ENCODE measurements around the gene NOC4L. TPM values are rescaled to one million over a fixed set of nuclear protein-coding genes. Genes with fewer than 3 reads are reported as not detected.

NOC4L gene
- total and polyA plus RNA-seq, 2 of the 4 experiments (the other 2 are of a cell fraction): 5.2 to 13.4 TPM

DNA sequence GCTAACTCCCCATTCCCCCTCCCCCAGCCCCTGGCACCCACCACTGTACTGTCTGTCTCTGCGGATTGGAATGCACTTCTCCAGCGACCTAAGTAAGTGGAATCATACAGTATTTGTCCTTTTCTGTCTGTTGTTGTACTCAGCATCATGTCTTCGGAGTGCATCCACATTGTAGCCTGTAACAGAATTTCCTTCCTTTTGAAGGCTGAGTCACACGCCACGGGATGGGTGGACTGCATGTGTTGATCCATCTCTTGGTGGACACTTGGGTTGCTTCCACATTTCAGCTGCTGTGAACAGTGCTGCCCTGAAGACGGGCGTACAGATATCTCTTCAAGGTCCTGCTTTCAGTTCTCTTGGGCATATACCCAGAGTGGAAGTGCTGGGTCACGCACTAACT is 34.5 kb upstream of the NOC4L start:
- ATAC-seq (ENCODE audit: low read depth) (no peak), DNase-seq (peak; percentile 24)
- H3K9ac ChIP-seq (ENCODE audit: low read depth, low read length): no peak overlapping the region
- no peak overlapping the region for H3K56ac ChIP-seq (ENCODE audit: extremely low read depth, insufficient read depth, low read length)
- no peaks in the 10 kb centered on the region for H3K27me3 ChIP-seq (ENCODE audit: control insufficient read depth, insufficient read depth, low read length)
- H2BK20ac ChIP-seq (ENCODE audit: low read depth, low read length): no peak overlapping the region
- WGBS, 2 experiments (ENCODE audit: extremely low coverage in 2 of 2, insufficient read length in 1 of 2): 95% methylated on average over 4 of the region's 8 CpGs; no CpG with 5 or more reads in 1 of the 2 experiments
- dilution Hi-C loops (cut with HindIII; ENCODE audit: low sequenced_read_pairs, unreplicated experiment): no loop called here
- no peak overlapping the region for H3K23ac ChIP-seq (ENCODE audit: low read depth, low read length)
- H2BK5ac ChIP-seq (ENCODE audit: low read depth, low read length, poor library complexity, severe bottlenecking): no peak overlapping the region
- H4K20me1 ChIP-seq (ENCODE audit: insufficient read depth, low read length): no peaks in the 10 kb centered on the region; the same call in 1 of the 2 replicates
- H3K79me1 ChIP-seq (ENCODE audit: low read depth in 1 of 2, low read length in 2 of 2): peaks cover 4 to 5% of the 10 kb centered on the region in 2 experiments; a peak in 3 of 4 replicates
- peaks cover 2% of the 10 kb centered on the region; the same call in 1 of the 2 replicates for H3K4me1 ChIP-seq (ENCODE audit: control insufficient read depth, insufficient read depth, low read length)
- H4K91ac ChIP-seq (ENCODE audit: insufficient read depth, low read depth, low read length): no peak overlapping the region
- in situ Hi-C loops (cut with MboI; ENCODE audit: low sequenced_read_pairs): no loop called here
- H4K5ac ChIP-seq (ENCODE audit: low read depth, low read length): no peak overlapping the region
- POLR2A ChIA-PET (ENCODE audit: unreplicated experiment): no interaction called here
- no peak overlapping the region for H3K27ac ChIP-seq (ENCODE audit: insufficient read depth, low read length)
- H3K4me2 ChIP-seq (ENCODE audit: low read depth, low read length): no peak overlapping the region
- TF ChIP-seq NFE2L2 (IDR thresholded peaks at IDR 0.05; ENCODE audit: low read depth, low read length): no peak
- TF ChIP-seq MAZ (IDR thresholded peaks at IDR 0.05; ENCODE audit: borderline replicate concordance, low read depth, low read length): no peak
- no peak overlapping the region for H2BK120ac ChIP-seq (ENCODE audit: low read depth, low read length)
- H4K8ac ChIP-seq (ENCODE audit: low read depth in 2 of 2, low read length in 2 of 2): no peak overlapping the region
- no peaks in the 10 kb centered on the region for H3K9me1 ChIP-seq (ENCODE audit: insufficient read depth, low read length)
- H2BK15ac ChIP-seq (ENCODE audit: low read depth, low read length): no peak overlapping the region
- H2AFZ ChIP-seq (replicated peaks; ENCODE audit: low read length, poor library complexity): no peak overlapping the region
- H3K4me3 ChIP-seq (ENCODE audit: insufficient read depth, low read depth, low read length): no peak overlapping the region
- no peak overlapping the region for H3K18ac ChIP-seq (ENCODE audit: low read depth, low read length)
- CTCF ChIA-PET: no interaction called here
- H2AK5ac ChIP-seq (ENCODE audit: low read depth, low read length): no peak overlapping the region
- peaks cover 27% of the 10 kb centered on the region for H3K36me3 ChIP-seq (ENCODE audit: control insufficient read depth, insufficient read depth, low read length)
- H3K14ac ChIP-seq (replicated peaks; ENCODE audit: low read depth, low read length): no peak overlapping the region
- H3K9me3 ChIP-seq (ENCODE audit: control insufficient read depth, insufficient read depth, low read length): no peaks in the 10 kb centered on the region
- no peak overlapping the region for H3K4ac ChIP-seq (ENCODE audit: low read depth, low read length)
- H2AK9ac ChIP-seq (replicated peaks; ENCODE audit: low read depth, low read length, poor library complexity): no peak overlapping the region
- intact Hi-C loops (cut with micrococcal nuclease): no loop called here
- no TSS peak for BruUV-seq (replicated peaks)
